ENCODE data around the gene GRB10. TPM values are rescaled to one million over a fixed set of nuclear protein-coding genes. Genes with fewer than 3 reads are reported as not detected.

GRB10 gene
- polyA plus RNA-seq, 1 donor from 2014 or later = 78.4 TPM

DNA sequence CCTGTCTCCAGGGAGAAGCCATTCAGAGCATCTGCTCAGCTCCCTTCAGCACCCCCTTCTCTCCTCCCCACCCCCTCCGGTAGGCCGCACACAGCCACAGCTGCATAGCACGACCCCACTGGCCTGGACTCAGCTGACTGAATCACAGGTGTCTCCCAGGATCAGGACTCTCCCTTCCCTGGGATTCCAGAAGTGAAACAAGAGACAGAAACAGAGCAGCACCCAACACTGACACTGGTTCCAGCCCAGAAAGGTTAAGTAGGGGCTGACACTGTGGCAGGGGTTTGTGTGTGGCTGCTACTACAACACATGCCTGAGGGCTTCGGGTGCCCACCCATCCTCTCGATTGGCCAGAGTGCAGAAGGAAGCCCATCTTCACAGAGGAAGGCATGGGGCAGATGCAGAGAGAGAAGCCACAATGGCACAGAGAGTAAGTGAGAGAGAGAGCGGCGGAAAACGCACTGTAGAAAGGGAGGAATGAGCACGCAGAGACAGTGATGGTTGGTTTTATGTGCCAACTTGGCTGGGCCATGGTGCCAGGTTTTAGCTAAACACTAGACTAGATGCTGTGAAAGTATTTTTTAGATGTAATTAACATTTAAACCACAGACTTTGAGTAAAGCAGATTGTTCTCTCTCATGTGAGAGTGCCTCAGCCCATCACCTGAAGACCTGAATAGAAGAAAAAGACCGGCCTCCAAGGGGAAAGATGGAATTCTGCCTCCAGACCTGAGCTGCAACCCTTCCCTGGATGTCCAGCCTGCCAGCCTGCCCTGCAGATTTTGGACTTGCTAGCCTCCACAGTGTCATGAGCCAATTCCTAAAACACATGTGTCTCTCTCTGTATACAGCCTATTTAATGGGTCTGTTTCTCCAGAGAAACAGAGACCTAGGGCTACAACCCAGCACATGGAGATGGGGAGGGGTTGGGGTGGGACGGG is 107.5 kb downstream of the GRB10 start:
- H3K79me2 ChIP-seq (replicated peaks; ENCODE audit: insufficient read depth, low read length) = peaks cover 32% of the 10 kb centered on the region

DNA sequence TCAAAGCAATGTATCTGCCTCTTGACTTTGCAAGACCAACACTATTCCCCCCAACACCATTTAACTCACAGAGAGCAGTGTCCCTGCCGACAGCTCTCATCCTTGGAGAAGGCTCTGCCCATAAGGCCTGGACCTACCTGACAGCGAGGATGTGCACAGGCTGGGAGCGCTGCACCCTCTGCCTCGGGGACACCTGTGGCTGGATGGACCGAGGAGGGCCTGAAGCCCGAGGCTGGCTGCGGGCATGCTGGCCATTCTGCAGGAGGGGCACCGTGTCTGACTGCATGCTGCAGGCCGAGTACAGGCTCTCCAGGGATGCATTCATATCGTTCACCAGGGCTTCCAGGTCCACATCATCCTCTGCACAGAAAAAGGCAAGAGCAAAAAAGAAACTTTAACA is 108.4 kb downstream of the GRB10 start:
- Histone ChIP-seq H3K36me3 (ENCODE audit: insufficient read depth, low read length) (no peaks in the 10 kb centered on the region), H3K4me2 (ENCODE audit: low read length) (no peak overlapping the region), H3K4me3 (ENCODE audit: low read length) (no peak overlapping the region), H3K9me3 (ENCODE audit: low read length) (no peaks in the 10 kb centered on the region), H3K79me2 (replicated peaks; ENCODE audit: insufficient read depth, low read length) (peaks cover 30% of the 10 kb centered on the region), H3K9me2 (ENCODE audit: insufficient read depth, low read length) (no peaks in the 10 kb centered on the region), H3K27ac (ENCODE audit: low read length) (no peak overlapping the region), H2AFZ (ENCODE audit: low read depth, low read length) (no peak overlapping the region), H3K9ac (ENCODE audit: low read length) (no peak overlapping the region), H3K27me3 (ENCODE audit: insufficient read depth, low read depth, low read length) (no peaks in the 10 kb centered on the region), H4K20me1 (ENCODE audit: insufficient read depth) (no peaks in the 10 kb centered on the region), H3F3A (ENCODE audit: insufficient read depth, low read length, poor library complexity, severe bottlenecking) (no peaks in the 10 kb centered on the region)
- TF ChIP-seq, protein P1, sequence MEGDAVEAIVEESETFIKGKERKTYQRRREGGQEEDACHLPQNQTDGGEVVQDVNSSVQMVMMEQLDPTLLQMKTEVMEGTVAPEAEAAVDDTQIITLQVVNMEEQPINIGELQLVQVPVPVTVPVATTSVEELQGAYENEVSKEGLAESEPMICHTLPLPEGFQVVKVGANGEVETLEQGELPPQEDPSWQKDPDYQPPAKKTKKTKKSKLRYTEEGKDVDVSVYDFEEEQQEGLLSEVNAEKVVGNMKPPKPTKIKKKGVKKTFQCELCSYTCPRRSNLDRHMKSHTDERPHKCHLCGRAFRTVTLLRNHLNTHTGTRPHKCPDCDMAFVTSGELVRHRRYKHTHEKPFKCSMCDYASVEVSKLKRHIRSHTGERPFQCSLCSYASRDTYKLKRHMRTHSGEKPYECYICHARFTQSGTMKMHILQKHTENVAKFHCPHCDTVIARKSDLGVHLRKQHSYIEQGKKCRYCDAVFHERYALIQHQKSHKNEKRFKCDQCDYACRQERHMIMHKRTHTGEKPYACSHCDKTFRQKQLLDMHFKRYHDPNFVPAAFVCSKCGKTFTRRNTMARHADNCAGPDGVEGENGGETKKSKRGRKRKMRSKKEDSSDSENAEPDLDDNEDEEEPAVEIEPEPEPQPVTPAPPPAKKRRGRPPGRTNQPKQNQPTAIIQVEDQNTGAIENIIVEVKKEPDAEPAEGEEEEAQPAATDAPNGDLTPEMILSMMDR (IDR thresholded peaks at IDR 0.05; ENCODE audit: poor library complexity, severe bottlenecking) = no peak
- TF ChIP-seq MXI1 (conservative IDR thresholded peaks at IDR 0.05; ENCODE audit: poor library complexity, severe bottlenecking) = no peak
- TF ChIP-seq EZH2 (IDR thresholded peaks at IDR 0.05; ENCODE audit: borderline replicate concordance, insufficient read depth, low read length, poor library complexity, severe bottlenecking) = no peak
- no peak for TF ChIP-seq REST (IDR thresholded peaks at IDR 0.05; ENCODE audit: borderline replicate concordance)
- TF ChIP-seq SMC3 (conservative IDR thresholded peaks at IDR 0.05; ENCODE audit: poor library complexity) = no peak
- TF ChIP-seq TAF1 (IDR thresholded peaks at IDR 0.05; ENCODE audit: low read depth) = no peak
- TF ChIP-seq POLR2AphosphoS5 (IDR thresholded peaks at IDR 0.05) = no peak
- TF ChIP-seq EP300 (conservative IDR thresholded peaks at IDR 0.05; ENCODE audit: poor library complexity, severe bottlenecking) = no peak
- TF ChIP-seq RAD21 (conservative IDR thresholded peaks at IDR 0.05) = no peak

More for the DNA sequence above, 107.5 kb downstream of the GRB10 start:
- Histone ChIP-seq H3K4me2 (ENCODE audit: low read length) (no peak overlapping the region), H3K9ac (ENCODE audit: low read length) (no peak overlapping the region), H3K27me3 (ENCODE audit: insufficient read depth, low read depth, low read length) (no peaks in the 10 kb centered on the region), H4K20me1 (ENCODE audit: insufficient read depth) (no peaks in the 10 kb centered on the region), H2AFZ (ENCODE audit: low read depth, low read length) (no peak overlapping the region), H3K9me3 (ENCODE audit: low read length) (no peaks in the 10 kb centered on the region), H3K36me3 (ENCODE audit: insufficient read depth, low read length) (no peaks in the 10 kb centered on the region), H3K4me3 (ENCODE audit: low read length) (no peak overlapping the region), H3K27ac (ENCODE audit: low read length) (peak overlapping the region; percentile 14), H3F3A (ENCODE audit: insufficient read depth, low read length, poor library complexity, severe bottlenecking) (no peaks in the 10 kb centered on the region), H3K9me2 (ENCODE audit: insufficient read depth, low read length) (no peaks in the 10 kb centered on the region)
- TF ChIP-seq EP300 (conservative IDR thresholded peaks at IDR 0.05; ENCODE audit: poor library complexity, severe bottlenecking) = no peak
